ENCODE measurements around the gene NME1. TPM values are rescaled to one million over a fixed set of nuclear protein-coding genes. Genes with fewer than 3 reads are reported as not detected.
A peak's percentile ranks its signal among the peaks of the same experiment; 100 is the strongest.

Gene NME1
- total and polyA plus RNA-seq, 9 of the 15 experiments (the other 6 are each of a cell fraction or from before 2014, with no cell fraction given) = 449 to 1,588 (median 604) TPM

GRCh38 chr17:51144266-51145022 lies 8.9 kb upstream of the NME1 start (continued):
- TF ChIP-seq VEZF1 (CRISPR knock-in tag; IDR thresholded peaks at IDR 0.05) = no peak

GRCh38 chr17:51147650-51148049 lies 5.7 kb upstream of the NME1 start:
- BruUV-seq (replicated peaks) = no TSS peak

More at GRCh38 chr17:51147650-51148049, 5.7 kb upstream of the NME1 start:
- WGBS (ENCODE audit: insufficient coverage, low coverage, missing lambda C conversion rate) = 72% methylated on average over 4 of the region's 4 CpGs
- TF ChIP-seq, protein P1, sequence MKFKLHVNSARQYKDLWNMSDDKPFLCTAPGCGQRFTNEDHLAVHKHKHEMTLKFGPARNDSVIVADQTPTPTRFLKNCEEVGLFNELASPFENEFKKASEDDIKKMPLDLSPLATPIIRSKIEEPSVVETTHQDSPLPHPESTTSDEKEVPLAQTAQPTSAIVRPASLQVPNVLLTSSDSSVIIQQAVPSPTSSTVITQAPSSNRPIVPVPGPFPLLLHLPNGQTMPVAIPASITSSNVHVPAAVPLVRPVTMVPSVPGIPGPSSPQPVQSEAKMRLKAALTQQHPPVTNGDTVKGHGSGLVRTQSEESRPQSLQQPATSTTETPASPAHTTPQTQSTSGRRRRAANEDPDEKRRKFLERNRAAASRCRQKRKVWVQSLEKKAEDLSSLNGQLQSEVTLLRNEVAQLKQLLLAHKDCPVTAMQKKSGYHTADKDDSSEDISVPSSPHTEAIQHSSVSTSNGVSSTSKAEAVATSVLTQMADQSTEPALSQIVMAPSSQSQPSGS (CRISPR knock-in tag; IDR thresholded peaks at IDR 0.05) = no peak
- TF ChIP-seq U2AF1 (optimal IDR thresholded peaks at IDR 0.05; ENCODE audit: low read depth, low read length) (no peak), SMAD4 (CRISPR knock-in tag; conservative IDR thresholded peaks at IDR 0.05) (no peak), TBL1XR1 (IDR thresholded peaks at IDR 0.05; ENCODE audit: low read length in 2 of 2) (no peak)
- POLR2A ChIA-PET = interaction anchor here (0.9 to 1.2 kb wide), 2 partner anchors 9 to 24 kb away, joined by 3 to 4 read pairs; no protein-coding TSS in a partner anchor
- intact Hi-C loops (cut with micrococcal nuclease) = no loop called here
- no peak for DNase-seq (ENCODE audit: extremely low read depth in 1 of 4, low spot score in 3 of 4)
- H3K36me3 ChIP-seq (ENCODE audit: control insufficient read depth, insufficient read depth, low read length) = no peaks in the 10 kb centered on the region
- H3K79me2 ChIP-seq (ENCODE audit: control insufficient read depth, insufficient read depth, low read length) = no peaks in the 10 kb centered on the region
- in situ Hi-C loops (cut with MboI) = loop anchor here (5.0 kb wide), 1 partner anchor 145 kb away; no protein-coding TSS in a partner anchor
- no peaks in the 10 kb centered on the region for H4K20me1 ChIP-seq (replicated peaks; ENCODE audit: control insufficient read depth, insufficient read depth, low read length)
- no peak for ATAC-seq
- no peak overlapping the region for H3K4me3 ChIP-seq
- H3K27ac ChIP-seq (ENCODE audit: extremely low read depth, low read depth, low read length) = 0 out of 3 replicates have a peak overlapping the region, but pooled peaks have one; percentile 22
- FAIRE-seq = no peak
- H3K9ac ChIP-seq (ENCODE audit: insufficient read depth in 1 of 2, low read depth in 2 of 2, low read length in 2 of 2) = no peak overlapping the region
- no peaks in the 10 kb centered on the region for H3K9me1 ChIP-seq (ENCODE audit: control insufficient read depth, insufficient read depth, low read length)
- H2AFZ ChIP-seq (ENCODE audit: low read depth, low read length) = peak overlapping the region; percentile 17; the same call in 1 of the 2 replicates
- no peaks in the 10 kb centered on the region for H3K9me3 ChIP-seq (replicated peaks; ENCODE audit: control insufficient read depth, insufficient read depth, low read depth, low read length)
- H3K4me2 ChIP-seq (ENCODE audit: insufficient read depth, low read length) = no peak overlapping the region
- peaks cover 7 to 8% of the 10 kb centered on the region in 2 experiments; a peak in 3 of 5 replicates for H3K4me1 ChIP-seq (replicated peaks in 1 of 2; ENCODE audit: control insufficient read depth in 2 of 2, insufficient read depth in 2 of 2, low read length in 2 of 2)
- no peaks in the 10 kb centered on the region for H3K27me3 ChIP-seq (ENCODE audit: control insufficient read depth in 2 of 2, insufficient read depth in 2 of 2, low read length in 2 of 2)
- CTCF ChIA-PET (ENCODE audit: low intra/inter-chr PET ratio) = no interaction called here

Measured in K562 (cell line).